Osteocyte (in vitro differentiated cells): Measurements from ENCODE around the gene AFP. TPM values are rescaled to one million over a fixed set of nuclear protein-coding genes. Genes with fewer than 3 reads are reported as not detected.

ENCODE experiments used
- DNase-seq: peaks from one replicate; pipeline ENCODE4 v3.0.0; 2021; ENCODE audit warnings: mixed read lengths; ENCODE audit not compliant: unreplicated experiment; ENCODE audit errors: extremely low spot score
- H3K27ac Mint-ChIP-seq: one replicate; pipeline ENCODE4 v1.8.0; 2021; ENCODE audit warnings: mild to moderate bottlenecking, mixed read lengths; ENCODE audit not compliant: unreplicated experiment
- H3K27me3 Mint-ChIP-seq: one replicate; pipeline ENCODE4 v1.8.0; 2021; ENCODE audit warnings: mixed read lengths; ENCODE audit not compliant: unreplicated experiment
- H3K36me3 Mint-ChIP-seq: one replicate; pipeline ENCODE4 v1.8.0; 2021; ENCODE audit warnings: mixed read lengths; ENCODE audit not compliant: unreplicated experiment
- H3K4me1 Mint-ChIP-seq: one replicate; pipeline ENCODE4 v1.8.0; 2021; ENCODE audit warnings: mixed read lengths; ENCODE audit not compliant: unreplicated experiment
- H3K4me3 Mint-ChIP-seq: one replicate; pipeline ENCODE4 v1.8.0; 2021; ENCODE audit warnings: mild to moderate bottlenecking, moderate library complexity, mixed read lengths; ENCODE audit not compliant: unreplicated experiment
- H3K9me3 Mint-ChIP-seq: one replicate; pipeline ENCODE4 v1.8.0; 2021; ENCODE audit warnings: mixed read lengths; ENCODE audit not compliant: unreplicated experiment
- total RNA-seq: library from RNA; stranded (reverse); gene quantifications from 2 replicates; pipeline ENCODE4 v1.2.1, GENCODE V29; 2021
- TF ChIP-seq, protein P1 (sequence below): fragments of 200-600 bp; sonication (generic); IDR thresholded peaks from 2 replicates; pipeline ENCODE4 v1.5.0; 2021; ENCODE audit warnings: antibody characterized with exemption, mild to moderate bottlenecking, moderate library complexity

AFP gene
- total RNA-seq, 1 donor from 2014 or later: not detected

DNA sequence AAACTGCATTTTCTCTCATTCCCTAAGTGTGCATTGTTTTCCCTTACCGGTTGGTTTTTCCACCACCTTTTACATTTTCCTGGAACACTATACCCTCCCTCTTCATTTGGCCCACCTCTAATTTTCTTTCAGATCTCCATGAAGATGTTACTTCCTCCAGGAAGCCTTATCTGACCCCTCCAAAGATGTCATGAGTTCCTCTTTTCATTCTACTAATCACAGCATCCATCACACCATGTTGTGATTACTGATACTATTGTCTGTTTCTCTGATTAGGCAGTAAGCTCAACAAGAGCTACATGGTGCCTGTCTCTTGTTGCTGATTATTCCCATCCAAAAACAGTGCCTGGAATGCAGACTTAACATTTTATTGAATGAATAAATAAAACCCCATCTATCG lies 2.9 kb upstream of the AFP start:
- Mint-ChIP-seq H3K36me3 (no peaks in the 10 kb centered on the region), H3K4me1 (no peaks in the 10 kb centered on the region), H3K27me3 (peaks cover 62% of the 10 kb centered on the region), H3K9me3 (no peaks in the 10 kb centered on the region), H3K4me3 (no peak overlapping the region), H3K27ac (no peak overlapping the region)
- TF ChIP-seq, protein P1, sequence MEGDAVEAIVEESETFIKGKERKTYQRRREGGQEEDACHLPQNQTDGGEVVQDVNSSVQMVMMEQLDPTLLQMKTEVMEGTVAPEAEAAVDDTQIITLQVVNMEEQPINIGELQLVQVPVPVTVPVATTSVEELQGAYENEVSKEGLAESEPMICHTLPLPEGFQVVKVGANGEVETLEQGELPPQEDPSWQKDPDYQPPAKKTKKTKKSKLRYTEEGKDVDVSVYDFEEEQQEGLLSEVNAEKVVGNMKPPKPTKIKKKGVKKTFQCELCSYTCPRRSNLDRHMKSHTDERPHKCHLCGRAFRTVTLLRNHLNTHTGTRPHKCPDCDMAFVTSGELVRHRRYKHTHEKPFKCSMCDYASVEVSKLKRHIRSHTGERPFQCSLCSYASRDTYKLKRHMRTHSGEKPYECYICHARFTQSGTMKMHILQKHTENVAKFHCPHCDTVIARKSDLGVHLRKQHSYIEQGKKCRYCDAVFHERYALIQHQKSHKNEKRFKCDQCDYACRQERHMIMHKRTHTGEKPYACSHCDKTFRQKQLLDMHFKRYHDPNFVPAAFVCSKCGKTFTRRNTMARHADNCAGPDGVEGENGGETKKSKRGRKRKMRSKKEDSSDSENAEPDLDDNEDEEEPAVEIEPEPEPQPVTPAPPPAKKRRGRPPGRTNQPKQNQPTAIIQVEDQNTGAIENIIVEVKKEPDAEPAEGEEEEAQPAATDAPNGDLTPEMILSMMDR: no peak
- DNase-seq: no peak

DNA sequence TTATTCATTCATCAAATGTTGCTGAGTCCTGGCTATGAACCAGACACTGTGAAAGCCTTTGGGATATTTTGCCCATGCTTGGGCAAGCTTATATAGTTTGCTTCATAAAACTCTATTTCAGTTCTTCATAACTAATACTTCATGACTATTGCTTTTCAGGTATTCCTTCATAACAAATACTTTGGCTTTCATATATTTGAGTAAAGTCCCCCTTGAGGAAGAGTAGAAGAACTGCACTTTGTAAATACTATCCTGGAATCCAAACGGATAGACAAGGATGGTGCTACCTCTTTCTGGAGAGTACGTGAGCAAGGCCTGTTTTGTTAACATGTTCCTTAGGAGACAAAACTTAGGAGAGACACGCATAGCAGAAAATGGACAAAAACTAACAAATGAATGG lies 1.7 kb upstream of the AFP start:
- no peaks in the 10 kb centered on the region for H3K9me3 Mint-ChIP-seq
- DNase-seq: no peak
- TF ChIP-seq, protein P1: peak; percentile 55
- peaks cover 61% of the 10 kb centered on the region for H3K27me3 Mint-ChIP-seq
- no peak overlapping the region for H3K4me3 Mint-ChIP-seq
- H3K4me1 Mint-ChIP-seq: no peaks in the 10 kb centered on the region
- H3K36me3 Mint-ChIP-seq: no peaks in the 10 kb centered on the region
- H3K27ac Mint-ChIP-seq: no peak overlapping the region

DNA sequence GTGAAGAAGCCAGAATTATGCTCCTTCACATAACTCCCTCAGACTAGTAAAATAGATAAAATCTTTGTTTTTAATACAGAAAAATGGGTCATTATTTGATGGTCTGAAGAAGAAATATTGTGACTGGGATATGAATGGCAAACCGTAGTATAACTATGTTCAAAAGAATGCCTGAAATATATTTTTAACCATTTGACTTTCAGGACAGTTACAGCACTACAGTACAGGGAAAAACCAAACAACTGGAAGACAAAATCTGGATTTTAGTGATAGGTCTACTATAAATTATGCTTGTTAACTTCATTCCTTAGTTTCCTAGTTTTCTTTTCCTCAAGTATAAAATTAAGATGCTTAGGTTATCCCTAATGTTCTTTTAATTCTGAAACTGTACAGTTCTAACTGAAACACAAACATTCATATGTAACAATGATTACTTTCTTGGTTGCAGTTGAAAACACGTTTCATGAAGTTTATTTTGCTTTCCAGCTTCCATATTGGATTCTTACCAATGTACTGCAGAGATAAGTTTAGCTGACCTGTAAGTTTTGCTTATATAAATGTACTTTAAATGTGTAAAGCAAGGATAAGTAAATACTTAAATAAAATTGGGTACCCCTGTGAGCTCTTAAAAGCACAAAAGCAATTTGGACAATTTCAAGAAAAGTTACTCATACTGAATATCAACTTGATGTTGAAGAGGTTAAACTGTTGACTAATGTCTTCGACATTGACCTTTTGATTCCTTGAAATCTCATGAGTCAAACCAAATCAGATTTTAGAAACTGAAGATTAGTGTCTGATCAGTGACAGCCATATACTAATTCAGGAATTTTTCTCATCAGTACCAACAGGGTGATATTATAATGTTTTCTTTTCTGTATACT lies 895 bp downstream of the AFP start:
- TF ChIP-seq, protein P1: no peak
- Mint-ChIP-seq H3K4me3 (no peak overlapping the region), H3K36me3 (no peaks in the 10 kb centered on the region)

DNA sequence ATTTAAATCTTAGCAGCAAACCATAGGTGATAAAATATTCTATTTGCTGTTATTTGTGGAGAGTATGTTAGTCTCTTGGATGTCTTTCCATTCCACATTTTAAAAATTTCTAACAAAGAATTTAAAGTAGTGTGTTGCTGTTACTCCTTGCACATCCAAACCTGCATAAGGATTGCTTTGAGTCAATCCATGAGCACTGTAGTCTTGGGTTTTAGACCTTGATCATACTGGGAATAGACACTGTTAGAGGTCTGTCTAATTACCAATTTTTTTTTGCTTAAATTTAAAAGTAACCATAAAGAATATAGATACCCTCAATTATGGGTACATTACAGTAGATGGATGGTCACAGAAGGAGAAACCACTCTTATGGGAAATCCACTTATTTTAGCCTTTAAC lies 1.5 kb downstream of the AFP start:
- Mint-ChIP-seq H3K27ac (no peak overlapping the region), H3K27me3 (peaks cover 62% of the 10 kb centered on the region), H3K36me3 (no peaks in the 10 kb centered on the region), H3K4me3 (no peak overlapping the region), H3K9me3 (no peaks in the 10 kb centered on the region), H3K4me1 (no peaks in the 10 kb centered on the region)
- no peak for DNase-seq
- TF ChIP-seq, protein P1: no peak

More for the DNA sequence above, 895 bp downstream of the AFP start:
- H3K27me3 Mint-ChIP-seq: peaks cover 59% of the 10 kb centered on the region
- no peaks in the 10 kb centered on the region for H3K9me3 Mint-ChIP-seq
- H3K4me1 Mint-ChIP-seq: no peaks in the 10 kb centered on the region
- H3K27ac Mint-ChIP-seq: no peak overlapping the region
- DNase-seq: no peak

DNA sequence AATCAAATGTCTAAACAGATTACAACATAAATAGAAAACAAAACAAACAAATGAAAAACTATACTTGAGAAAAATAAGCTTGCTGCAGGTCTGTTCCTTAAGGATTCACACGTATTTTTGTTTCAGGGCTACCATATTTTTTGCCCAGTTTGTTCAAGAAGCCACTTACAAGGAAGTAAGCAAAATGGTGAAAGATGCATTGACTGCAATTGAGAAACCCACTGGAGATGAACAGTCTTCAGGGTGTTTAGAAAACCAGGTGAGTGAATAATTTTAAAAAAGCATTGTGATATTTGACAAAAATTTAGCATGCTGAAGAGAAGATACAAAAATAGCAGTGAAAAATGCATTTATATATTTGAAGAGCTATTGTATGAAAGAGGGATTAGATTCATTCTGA lies 2.0 kb downstream of the AFP start:
- DNase-seq: no peak
- Mint-ChIP-seq H3K4me1 (no peaks in the 10 kb centered on the region), H3K27ac (no peak overlapping the region), H3K4me3 (no peak overlapping the region), H3K9me3 (no peaks in the 10 kb centered on the region), H3K27me3 (peaks cover 61% of the 10 kb centered on the region), H3K36me3 (no peaks in the 10 kb centered on the region)
- TF ChIP-seq, protein P1: no peak
